NCI-H2227 (cell line): Measurements from ENCODE around the gene DBX2.
"Not testable (repeated sequence)": the region's sequence is repeated elsewhere in the genome, so short reads cannot be mapped to it uniquely, and the experiment has no call there.

Experiments
- DNase-seq: peaks from one replicate; lab custom pipeline; 2025; ENCODE audit not compliant: unreplicated experiment; lab: John Stamatoyannopoulos, UW

The DBX2 gene

DNA sequence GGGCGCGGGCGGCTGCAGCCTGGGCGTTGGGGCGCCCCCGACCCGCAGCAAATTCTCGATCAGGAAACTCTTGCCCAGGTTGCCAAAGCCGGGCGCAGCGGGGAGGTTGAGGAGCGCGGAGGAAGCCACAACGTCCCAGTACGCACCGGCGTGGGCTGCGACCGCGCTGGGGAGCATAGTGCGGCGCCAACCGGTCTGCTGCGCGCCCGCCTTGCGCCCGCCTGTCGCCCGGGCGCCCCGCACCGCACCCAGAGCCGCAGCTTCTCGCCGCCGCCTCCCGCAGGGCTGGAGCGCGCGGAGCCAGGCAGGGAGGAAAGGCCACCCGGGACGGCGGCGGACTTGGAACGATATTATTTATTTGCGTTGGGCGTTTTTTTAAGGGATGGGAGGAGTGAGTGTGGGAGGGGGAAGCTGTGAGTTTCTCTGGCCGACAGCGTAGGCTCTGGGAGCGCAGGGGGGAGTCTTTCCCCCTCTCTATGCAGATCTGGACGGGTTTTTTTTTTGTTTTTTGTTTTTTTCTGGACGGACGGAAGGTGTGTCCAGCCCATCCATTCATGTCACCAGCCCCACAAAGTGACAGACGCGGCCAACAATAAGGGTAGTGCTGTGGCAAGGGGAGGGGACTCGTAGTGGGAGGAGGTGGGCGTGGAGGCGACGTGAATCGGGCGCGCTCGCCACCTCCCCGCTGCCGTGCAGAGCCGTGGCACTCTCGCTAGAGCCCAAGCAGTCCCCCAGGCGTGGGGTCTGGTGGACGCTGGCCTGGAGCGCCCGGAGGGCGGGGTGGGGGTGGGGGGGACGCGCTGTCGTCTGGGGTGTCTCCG is at the start of gene DBX2:
TSS of gene DBX2 (minus strand) at position 349 of the 821 bp plus-strand sequence. CDS start at position 177, 172 bp downstream.
- peak; percentile 9 for DNase-seq

GRCh38 chr12:45098766-45099165 is 47.9 kb upstream of the DBX2 start:
- DNase-seq = no peak

GRCh38 chr12:45095417-45095816 is 44.5 kb upstream of the DBX2 start:
- DNase-seq = not testable (repeated sequence)

DNA sequence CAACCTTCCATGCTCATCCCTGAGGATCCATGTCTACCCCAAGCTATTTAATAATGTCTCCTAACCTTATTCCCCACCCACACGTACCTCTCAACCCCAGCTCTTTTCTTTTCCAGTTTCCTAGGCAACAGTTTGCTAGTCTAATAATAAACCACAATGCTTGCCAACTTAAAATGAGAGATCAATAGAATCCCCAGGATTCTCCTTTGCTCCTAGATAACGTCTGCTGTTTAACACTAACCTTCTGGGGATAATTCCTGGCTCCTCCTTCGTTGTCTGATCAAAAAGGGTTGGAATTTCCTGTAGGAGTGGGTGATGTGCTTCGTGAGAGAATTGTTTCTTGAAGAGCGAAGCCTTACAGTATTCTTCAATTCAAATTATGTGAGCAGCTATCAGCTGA is 42.2 kb upstream of the DBX2 start:
- DNase-seq = no peak

- DNase-seq = no peak
Observed at GRCh38 chr12:45089411-45090075, 38.6 kb upstream of the DBX2 start.

GRCh38 chr12:45088608-45089007 is 37.7 kb upstream of the DBX2 start:
- DNase-seq = no peak

DNA sequence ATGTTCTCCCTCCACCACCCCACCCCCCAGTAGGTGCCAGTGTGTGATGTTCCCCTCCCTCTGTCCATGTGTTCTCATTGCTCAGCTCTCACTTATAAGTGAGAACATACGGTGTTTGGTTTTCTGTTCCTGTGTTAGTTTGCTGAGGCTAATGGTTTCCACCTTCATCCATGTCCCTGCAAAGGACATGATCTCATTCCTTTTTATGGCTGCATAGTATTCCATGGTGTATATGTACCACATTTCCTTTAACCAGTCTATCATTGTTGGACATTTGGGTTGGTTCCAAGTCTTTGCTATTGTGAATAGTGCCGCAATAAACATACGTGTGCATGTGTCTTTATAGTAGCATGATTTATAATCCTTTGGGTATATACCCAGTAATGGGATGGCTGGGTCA is 33.3 kb upstream of the DBX2 start:
- DNase-seq = not testable (repeated sequence)

DNA sequence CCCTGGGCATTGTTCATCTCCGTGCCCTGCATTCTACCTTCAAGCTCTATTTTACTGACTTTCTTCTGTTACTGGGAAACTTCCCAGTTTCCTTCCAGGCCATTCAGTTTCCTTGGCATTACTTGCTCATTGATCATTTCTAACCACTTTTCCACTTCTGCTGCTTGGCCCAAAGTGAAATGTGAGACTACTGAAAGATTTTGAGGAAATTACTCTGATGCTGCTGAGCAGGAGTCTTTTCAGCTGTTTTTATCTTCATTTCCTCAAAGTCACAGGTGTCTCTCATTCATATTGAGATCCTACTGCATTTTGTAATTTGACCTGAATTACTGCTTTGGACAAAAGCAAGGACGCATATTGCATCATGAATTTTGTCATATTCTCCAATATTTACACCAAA is 26.4 kb upstream of the DBX2 start:
- DNase-seq = no peak

- DNase-seq = no peak
Observed at GRCh38 chr12:45076417-45077026, 25.6 kb upstream of the DBX2 start.

DNA sequence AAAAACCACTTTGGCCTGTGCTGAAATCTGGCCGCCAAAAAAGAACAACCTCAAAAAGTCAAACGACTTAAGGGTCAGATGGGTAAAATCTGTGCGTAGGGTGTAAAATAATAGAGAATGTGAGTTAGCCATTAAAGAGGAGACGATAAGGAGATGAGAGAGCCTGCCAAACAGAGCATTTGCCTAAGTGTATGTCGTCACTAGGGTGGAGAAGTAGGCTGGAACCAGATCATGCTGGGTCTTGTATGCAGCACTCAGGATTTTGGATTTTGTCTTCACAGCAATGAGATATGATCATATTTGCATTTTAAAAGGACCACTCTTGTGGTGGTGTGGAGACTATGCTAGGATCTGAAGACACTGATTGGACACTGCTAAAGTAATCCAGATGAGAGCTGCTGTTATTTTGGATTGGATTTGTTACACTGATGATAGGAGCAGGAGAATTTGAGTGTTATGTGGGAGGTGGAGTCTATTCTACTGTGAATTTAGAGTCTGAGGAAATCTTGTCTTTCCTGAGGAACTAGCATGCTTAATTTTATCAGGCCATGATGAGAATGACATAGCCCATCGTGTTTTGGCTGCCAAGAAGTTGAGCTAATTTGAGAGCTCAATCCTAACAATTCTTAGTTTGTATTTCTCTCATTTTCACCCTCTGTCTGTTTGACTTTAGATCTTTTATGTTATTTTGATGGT is 24.8 kb upstream of the DBX2 start:
- no peak for DNase-seq

GRCh38 chr12:45065125-45065626 is 14.3 kb upstream of the DBX2 start:
- no peak for DNase-seq

GRCh38 chr12:45060976-45061375 is 10.1 kb upstream of the DBX2 start:
- DNase-seq = no peak

DNA sequence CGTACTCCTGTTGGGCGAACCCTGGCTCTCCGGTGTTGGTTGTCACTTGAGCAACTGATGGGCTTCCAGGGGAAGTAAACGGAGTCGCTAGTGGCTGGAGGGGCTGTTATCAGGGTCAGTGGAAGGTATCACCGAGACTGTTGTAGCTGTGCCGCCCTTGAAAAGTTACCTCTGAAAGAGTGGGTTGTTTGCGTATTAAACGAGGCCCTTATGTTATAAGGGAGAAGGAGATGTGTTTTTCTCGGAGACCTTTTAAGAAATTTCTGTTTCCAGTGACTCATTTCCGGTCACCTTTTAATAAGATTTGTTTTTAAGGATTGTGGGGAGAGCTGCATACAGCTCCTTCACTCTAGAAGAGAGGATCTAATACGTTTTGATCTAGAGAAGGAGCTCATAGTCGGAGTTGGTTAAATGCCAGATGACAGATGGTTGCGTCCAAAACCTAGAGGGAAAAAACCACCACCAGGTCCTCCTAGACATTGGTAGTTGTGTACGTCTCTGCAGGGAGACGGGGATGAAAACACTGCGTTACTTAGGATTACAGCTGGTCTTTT is 750 bp upstream of the DBX2 start:
- DNase-seq = no peak

DNA sequence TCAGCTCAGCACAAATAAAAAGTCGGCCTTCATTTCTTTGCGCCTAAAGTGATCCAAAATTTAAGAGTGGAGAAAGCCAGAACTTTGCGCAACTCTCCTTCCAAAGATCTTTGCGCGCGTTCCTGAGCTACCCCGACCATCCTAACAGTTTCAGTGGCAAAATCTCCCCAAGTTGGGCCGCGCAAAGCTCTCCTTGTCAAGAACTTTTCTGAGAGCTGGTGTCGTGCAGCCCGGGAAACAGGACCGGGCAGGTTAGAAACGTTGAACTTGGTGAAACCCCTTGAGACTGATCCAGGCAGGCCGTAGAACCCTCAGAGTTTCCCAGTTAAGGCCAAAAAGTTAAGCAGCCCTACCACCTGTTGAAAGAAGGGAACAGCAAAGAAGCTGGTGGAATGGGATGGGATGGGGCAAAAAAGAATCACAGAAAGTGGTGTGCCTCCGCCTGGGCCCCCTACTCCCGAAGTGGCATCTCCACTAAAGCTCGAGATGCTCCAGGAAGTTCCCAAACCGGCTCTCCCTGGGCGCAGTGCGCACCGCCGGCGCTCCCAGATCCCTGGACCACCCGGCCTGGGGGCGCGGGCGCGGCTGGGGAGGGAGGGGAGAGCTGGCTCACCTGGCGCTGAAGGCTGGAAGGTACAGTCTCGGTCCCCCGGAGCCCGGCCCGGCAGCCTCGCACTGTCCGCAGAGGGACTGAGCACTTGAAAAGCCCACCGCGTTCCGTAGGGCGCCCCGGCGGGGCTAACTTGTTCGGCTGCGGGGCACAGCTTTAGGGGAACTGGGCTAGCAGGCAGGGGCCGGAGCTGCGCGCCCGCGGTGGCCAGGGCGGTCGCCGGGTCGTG is 768 bp downstream of the DBX2 start:
- no peak for DNase-seq

GRCh38 chr12:45042599-45042998 is 8.3 kb downstream of the DBX2 start:
- DNase-seq = no peak

GRCh38 chr12:45040977-45041376 is 9.9 kb downstream of the DBX2 start:
- DNase-seq = no peak

- no peak for DNase-seq
Observed at GRCh38 chr12:45039757-45040156, 11.1 kb downstream of the DBX2 start.

DNA sequence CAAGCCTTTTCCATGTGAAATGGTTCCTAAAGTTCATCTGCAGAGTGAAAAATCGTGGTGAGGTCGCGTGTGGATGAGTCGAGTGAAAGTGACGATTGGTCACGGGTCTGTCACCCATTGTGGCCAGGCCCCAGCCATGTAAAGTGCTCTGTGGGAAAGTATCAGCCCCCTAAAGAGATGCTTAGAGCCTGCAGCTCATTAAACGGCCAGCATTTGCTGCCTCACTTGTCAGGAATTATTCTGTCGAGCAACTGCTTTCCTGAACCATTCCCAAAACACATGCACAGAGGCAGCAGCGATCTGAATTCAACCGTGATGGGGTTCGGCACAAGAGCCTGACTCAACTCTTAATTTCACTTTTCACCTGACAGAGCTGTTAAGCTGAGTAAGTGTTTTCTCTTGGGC is 16.0 kb downstream of the DBX2 start:
- no peak for DNase-seq

GRCh38 chr12:45017916-45018315 is 33.0 kb downstream of the DBX2 start:
- no peak for DNase-seq

DNA sequence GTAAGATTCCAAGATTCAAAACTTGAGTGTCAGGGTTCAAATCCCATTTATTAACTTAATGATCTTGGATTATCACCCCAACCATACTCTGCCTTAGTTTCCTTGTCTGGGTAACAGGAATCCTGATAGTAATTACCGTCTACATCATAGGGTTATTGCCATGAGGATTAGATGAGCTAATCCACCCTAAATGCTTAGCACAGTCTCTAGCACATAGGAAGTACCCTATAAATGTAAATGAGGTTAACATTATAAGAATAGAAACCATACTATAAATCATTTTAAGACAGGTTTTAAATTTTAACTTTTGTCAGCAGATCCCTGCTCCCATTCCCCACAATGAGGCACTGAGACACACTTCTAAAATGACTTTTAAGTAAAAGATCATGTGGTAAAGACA is 36.5 kb downstream of the DBX2 start:
- DNase-seq = no peak
